ENCODE results near the gene MYO10. TPM values are rescaled to one million over a fixed set of nuclear protein-coding genes. Genes with fewer than 3 reads are reported as not detected.

The MYO10 gene
- total RNA-seq, 1 donor from 2014 or later: 20.0 TPM

- no peak overlapping the region for H3K27ac ChIP-seq
- intact Hi-C loops (cut with DNase I): no loop called here
- no peaks in the 10 kb centered on the region for H3K4me1 ChIP-seq
- no peaks in the 10 kb centered on the region for H3K27me3 ChIP-seq
- no peak overlapping the region for H3K4me3 ChIP-seq
- TF ChIP-seq, protein P1, sequence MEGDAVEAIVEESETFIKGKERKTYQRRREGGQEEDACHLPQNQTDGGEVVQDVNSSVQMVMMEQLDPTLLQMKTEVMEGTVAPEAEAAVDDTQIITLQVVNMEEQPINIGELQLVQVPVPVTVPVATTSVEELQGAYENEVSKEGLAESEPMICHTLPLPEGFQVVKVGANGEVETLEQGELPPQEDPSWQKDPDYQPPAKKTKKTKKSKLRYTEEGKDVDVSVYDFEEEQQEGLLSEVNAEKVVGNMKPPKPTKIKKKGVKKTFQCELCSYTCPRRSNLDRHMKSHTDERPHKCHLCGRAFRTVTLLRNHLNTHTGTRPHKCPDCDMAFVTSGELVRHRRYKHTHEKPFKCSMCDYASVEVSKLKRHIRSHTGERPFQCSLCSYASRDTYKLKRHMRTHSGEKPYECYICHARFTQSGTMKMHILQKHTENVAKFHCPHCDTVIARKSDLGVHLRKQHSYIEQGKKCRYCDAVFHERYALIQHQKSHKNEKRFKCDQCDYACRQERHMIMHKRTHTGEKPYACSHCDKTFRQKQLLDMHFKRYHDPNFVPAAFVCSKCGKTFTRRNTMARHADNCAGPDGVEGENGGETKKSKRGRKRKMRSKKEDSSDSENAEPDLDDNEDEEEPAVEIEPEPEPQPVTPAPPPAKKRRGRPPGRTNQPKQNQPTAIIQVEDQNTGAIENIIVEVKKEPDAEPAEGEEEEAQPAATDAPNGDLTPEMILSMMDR (IDR thresholded peaks at IDR 0.05): no peak
- H3K9me3 ChIP-seq: no peaks in the 10 kb centered on the region
- no peaks in the 10 kb centered on the region for H3K36me3 ChIP-seq
- no peak for DNase-seq (ENCODE audit: low spot score in 2 of 2)
Observed at GRCh38 chr5:16754601-16755000, 181.5 kb downstream of the MYO10 start.

DNA sequence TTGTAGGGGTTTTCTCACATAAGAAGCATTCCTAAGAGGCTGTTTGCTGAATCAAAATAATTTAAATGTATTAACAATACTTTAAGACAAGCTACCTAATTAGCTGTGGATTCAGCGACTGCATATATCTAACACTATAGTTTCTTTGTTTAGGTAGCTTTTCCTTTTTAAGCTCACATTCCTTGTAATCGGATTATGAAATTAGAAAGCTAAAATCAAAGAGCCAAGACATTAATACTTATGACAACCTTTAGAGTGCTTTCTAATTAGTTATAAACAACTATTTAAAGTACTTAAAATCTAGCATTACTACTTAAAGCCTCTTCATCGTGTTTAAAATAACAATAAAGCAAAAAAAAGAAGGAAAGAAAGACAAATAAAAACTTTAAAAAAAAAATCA lies 182.0 kb downstream of the MYO10 start:
- H3K36me3 ChIP-seq: no peaks in the 10 kb centered on the region
- no peaks in the 10 kb centered on the region for H3K9me3 ChIP-seq
- TF ChIP-seq, protein P1 (IDR thresholded peaks at IDR 0.05): no peak
- intact Hi-C loops (cut with DNase I): no loop called here
- no peak overlapping the region for H3K4me3 ChIP-seq
- H3K27ac ChIP-seq: no peak overlapping the region
- H3K27me3 ChIP-seq: no peaks in the 10 kb centered on the region
- H3K4me1 ChIP-seq: no peaks in the 10 kb centered on the region
- no peak for DNase-seq (ENCODE audit: low spot score in 2 of 2)

- no peak overlapping the region for H3K4me3 ChIP-seq
- no peaks in the 10 kb centered on the region for H3K36me3 ChIP-seq
- no peak overlapping the region for H3K27ac ChIP-seq
- TF ChIP-seq, protein P1 (IDR thresholded peaks at IDR 0.05): no peak
- intact Hi-C loops (cut with DNase I): no loop called here
- DNase-seq (ENCODE audit: low spot score in 2 of 2): no peak
- H3K4me1 ChIP-seq: no peaks in the 10 kb centered on the region
- no peaks in the 10 kb centered on the region for H3K27me3 ChIP-seq
- no peaks in the 10 kb centered on the region for H3K9me3 ChIP-seq
Observed at GRCh38 chr5:16750445-16750844, 185.6 kb downstream of the MYO10 start.

DNA sequence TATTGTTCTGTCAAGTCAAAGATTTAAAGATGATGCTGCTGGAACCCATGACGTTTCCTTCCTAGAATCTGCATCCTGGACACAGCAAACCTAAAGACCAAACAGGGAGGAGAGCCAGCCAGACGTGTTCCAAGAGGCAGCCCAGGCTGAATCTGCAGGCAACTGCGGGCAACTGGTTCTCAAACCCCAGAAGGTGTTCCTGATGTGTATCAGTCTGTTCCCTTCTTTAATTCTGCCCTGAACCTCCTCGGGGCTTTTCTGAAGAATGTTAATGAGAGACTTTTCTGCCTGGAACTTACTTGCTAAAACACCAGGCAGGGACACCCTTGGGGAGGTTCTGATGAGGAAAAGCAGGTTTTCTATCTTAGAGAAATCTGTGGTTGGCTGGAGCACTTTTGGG lies 186.5 kb downstream of the MYO10 start:
- H3K9me3 ChIP-seq: no peaks in the 10 kb centered on the region
- intact Hi-C loops (cut with DNase I): no loop called here

DNA sequence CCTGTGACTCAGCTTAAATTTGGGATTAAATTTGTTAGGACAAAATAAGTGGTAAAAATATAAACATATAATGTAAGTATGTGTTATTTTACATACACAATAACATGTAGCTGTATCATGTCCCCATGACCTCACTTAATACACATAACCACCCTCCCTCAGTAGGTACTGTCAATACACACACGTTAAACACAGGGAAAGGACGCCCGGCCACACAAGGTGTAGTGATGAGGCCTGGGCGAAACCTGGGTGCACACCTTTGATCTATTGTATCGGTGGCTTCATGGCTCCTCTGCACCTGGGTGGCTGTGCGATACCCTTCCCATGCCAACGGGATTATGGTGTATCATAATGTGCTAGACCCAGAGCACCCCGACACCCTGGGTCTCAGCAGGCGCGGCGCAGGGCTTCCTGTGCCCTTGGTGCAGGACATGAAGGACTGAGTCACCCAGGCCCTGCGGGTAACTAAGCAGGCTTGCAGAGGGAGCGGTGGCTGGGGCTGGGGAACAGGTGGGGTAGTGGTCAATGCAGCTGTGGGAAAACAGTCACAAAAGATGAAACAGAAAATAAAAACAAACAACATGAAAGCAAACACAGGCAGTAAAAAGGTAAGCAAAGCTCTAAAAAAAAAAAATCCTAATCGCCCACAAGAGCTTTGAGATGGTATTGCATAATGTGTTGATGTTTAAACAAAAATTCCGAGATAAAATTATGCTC lies 191.8 kb downstream of the MYO10 start:
- Histone ChIP-seq H3K27me3 (no peaks in the 10 kb centered on the region), H3K4me3 (no peak overlapping the region), H3K9me3 (no peaks in the 10 kb centered on the region), H3K36me3 (no peaks in the 10 kb centered on the region), H3K4me1 (no peaks in the 10 kb centered on the region), H3K27ac (no peak overlapping the region)
- TF ChIP-seq, protein P1 (IDR thresholded peaks at IDR 0.05): no peak
- intact Hi-C loops (cut with DNase I): no loop called here
- DNase-seq (ENCODE audit: low spot score in 2 of 2): no peak

More for the DNA sequence above, 186.5 kb downstream of the MYO10 start:
- Histone ChIP-seq H3K36me3 (no peaks in the 10 kb centered on the region), H3K27me3 (no peaks in the 10 kb centered on the region), H3K4me1 (no peaks in the 10 kb centered on the region), H3K27ac (no peak overlapping the region), H3K4me3 (no peak overlapping the region)
- TF ChIP-seq, protein P1 (IDR thresholded peaks at IDR 0.05): no peak
- DNase-seq (ENCODE audit: low spot score in 2 of 2): no peak
